NCI-H2227 treated with DMSO at 0.1 percent for 48 hours (cell line): ENCODE data around the gene VAT1L.
"Not testable (repeated sequence)": the region's sequence is repeated elsewhere in the genome, so short reads cannot be mapped to it uniquely, and the experiment has no call there.

Source experiments
- DNase-seq: peaks from one replicate; lab custom pipeline; 2025; lab: John Stamatoyannopoulos, UW

The VAT1L gene

DNA sequence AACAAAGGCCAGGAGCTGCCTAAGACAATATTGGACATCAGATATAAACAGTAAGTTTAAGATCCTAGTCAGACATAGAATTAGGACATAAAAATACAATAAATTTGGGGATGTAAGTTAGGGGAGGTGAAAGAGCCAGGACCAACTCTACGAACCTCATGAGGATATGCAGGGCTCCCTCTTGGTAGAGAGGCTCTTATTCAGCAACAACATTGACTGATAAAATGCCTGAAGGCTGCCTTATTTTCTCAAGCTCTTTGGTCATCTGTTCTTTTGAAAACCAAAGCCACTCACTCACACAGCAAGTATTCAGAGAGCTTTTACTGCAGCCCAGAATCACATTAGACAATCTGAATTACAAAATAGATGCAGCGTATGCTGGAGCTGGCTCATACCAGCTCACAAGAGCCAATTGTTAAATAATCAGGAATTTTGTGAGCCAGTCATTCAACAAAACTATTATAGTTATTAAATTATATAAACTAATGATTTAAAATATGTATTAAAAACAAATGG is 125.4 kb downstream of the VAT1L start:
- no peak for DNase-seq

DNA sequence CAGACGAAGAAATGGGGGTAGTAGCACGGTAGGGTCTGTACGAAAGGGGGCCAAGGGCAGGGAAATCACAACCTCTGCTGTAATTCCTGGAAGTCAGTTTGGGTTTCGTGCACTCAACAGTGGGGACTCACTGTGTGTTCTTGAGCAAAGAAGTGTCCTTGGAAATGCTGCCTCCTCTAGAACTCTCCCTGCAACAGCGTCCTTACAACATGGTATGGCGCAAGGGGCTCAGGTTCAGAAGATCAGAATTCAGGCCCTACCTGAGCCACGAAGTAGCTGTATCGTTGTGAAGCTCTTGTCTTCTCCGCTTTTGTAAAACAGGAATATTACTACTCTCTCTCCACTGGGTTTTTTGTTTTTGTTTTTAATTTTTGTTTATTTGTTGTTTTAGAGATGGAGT is 127.7 kb downstream of the VAT1L start:
- DNase-seq = no peak

DNA sequence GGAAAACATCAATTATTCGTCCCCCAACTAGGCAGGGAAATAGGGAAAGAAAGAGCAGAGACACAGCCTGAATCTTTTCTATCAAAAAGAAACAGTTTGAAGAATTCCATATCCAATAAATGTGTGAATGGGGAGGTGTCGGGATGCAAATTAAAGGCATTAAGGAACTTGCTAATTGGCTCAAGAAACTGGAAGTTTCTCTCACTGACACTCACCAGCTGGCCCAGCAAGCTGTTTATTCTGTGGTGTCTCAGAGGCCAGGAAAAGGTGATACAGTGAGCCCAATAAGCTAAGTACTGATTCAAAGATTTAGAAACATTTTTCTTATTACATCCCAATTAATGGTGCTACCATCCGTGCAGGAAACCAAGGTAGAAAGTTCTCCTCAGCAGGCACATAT is 129.6 kb downstream of the VAT1L start:
- no peak for DNase-seq

DNA sequence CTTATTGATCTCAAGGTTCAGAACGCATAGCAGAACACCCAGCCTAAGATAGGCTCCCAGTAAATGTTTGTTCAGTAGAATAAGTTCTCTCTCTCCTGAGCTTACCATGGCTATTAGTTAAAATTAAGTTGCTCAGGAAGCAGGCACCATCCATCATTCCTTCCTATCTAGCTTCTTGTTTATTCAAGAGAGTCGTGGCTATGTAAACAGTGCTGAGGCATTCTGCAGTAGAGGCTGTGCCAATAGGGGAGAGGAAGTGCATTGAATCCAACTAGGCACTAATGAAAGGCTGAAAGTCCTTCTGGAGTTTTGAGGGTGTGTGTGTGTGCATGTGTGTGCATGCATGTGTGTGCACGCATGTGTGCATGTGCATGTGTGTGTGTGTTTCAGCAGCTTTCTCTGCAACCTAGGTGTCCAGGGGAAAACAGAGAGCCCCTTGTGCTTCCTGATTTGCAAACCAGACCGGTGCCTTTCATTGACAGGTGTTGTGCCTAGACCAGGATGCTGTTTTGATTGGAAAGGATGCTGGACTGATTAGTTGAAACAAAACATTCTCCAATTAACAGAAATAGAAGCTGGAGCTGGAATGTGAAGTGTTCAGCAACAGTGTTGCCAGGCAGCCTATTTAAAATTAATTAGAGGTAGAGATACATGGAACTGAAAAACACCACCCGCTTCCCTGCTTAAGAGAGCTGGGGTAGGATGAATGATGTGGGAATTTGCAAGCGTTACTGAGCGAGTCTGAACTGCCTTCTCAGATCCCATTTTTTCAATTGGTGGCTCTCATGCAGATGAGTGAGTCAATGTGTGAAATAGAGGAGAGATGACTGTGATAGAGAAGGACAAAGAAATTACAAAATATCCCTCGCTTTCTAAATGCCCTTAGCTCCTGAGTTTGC is 130.7 kb downstream of the VAT1L start:
- DNase-seq = no peak

DNA sequence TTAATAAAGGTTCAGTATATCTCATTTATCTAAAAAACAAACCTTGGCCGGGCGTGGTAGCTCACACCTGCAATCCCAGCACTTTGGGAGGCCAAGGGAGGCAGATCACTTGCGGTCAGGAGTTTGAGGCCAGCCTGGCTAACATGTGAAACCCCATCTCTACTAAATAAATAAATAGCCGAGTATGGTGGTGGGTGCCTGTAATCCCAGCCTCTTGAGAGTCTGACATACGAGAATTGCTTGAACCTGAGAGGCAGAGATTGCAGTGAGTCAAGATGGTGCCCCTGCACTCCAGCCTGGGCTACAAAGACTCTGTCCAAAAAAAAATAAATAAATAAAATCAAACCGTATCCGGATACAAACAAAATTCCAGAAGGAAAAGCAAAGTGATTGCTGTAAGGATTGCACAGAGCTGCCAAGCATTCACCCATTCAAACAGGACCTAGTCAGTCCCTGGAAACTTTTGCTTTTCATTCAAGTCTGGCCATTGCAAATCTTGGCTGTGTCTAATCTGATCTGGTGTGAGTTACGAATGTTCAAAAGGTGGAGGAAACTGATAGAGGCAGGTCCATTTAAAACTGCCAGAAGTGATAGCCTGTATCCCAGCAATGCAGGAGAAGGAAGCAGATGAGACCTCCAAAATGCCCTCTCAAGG is 131.5 kb downstream of the VAT1L start:
- DNase-seq = no peak

DNA sequence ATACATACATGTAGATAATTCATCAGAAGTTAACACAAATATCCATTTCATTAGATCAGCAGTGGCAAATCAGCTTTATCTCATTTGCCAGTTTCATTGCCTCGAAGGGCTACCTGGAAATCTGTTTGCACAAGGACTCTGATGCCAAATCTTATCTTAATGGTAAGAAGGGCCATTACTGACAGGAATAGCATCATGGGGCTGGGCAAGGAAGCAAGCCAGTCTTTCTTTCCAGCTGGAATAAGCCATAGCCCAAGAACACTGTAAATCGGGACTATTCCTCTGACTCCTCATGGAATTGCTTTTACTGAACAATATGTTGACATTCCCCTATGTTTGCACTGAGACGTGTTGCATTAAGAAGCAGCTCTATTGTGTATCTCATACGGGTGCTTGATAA is 132.6 kb downstream of the VAT1L start:
- no peak for DNase-seq

DNA sequence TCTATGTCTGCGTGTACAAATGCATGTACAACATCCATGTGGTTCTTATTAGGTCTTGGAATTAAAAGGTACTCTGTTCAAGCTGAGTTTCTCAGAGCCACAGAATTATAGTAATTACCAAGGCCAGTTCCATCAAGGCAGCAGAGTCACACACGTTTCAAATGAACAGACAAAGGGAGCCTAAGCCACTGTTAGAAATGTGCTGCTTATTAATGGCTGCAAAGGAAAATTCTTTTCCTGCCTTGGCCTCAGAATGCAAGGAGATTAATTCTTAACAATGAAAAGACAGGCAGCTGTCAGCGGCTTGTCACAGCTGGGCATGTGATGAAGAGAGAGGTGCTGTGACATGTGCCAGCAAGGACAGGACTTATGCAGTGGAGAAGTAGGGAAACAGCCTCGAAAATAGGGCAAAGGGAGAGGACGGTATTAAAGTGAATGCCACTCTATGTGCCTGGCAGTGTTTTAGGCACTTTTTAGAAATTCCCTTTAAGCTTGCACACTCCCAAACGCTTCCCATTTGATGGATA is 133.9 kb downstream of the VAT1L start:
- no peak for DNase-seq

DNA sequence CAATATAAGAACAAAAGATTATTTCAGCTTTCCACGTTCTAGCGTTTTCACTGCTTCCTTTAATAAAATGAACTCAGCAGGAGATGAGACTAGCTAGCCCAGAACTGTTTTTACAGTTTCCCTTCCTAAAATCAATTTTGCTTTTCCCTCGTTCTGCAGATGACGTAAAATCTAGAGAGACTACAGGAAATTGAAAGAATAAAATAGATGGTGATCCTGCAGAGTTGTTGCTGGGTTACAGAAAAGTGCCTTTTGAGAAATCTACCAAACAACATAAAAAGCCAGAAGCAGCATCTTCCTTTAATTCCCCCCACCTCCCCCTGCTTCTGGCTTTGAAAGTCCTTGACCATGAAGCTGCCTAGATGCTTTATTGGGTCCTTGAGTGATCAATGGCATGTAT is 137.2 kb downstream of the VAT1L start:
- DNase-seq = no peak

DNA sequence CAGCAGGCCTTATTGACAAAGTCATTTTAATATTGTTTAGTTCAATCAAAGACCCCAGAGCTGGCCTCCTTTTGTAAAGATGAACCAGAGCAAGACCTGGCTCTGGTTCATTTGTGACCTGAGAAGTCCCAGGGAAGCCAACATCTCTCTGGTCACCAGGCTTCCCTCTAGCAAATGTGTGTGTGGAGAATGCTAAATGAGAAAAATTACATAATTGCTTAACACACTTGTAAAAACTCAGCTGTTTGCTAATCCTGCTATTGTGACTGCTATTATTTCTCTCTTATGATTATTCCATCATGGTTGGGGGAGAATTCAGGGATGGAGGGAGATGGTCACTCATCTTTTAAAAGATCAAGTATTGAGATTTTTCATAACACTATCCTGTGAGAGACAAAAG is 139.7 kb downstream of the VAT1L start:
- DNase-seq = no peak

DNA sequence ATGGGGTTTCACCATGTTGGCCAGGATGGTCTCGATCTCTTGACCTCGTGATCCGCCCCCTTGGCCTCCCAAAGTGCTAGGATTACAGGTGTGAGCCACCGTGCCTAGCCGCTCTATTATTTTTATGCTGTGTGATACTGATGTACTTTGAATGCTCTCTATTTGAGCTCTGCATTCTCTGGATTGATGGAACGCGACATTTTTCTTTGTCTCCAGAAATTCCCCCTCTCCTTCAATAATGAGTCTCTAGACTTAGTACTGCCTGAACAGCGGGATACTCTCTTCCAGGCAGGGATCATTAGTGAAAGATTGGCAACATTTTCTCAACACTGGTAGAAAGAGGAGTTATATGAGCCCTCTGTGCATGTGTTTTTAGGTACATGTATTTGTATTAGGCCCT is 140.6 kb downstream of the VAT1L start:
- DNase-seq = no peak

DNA sequence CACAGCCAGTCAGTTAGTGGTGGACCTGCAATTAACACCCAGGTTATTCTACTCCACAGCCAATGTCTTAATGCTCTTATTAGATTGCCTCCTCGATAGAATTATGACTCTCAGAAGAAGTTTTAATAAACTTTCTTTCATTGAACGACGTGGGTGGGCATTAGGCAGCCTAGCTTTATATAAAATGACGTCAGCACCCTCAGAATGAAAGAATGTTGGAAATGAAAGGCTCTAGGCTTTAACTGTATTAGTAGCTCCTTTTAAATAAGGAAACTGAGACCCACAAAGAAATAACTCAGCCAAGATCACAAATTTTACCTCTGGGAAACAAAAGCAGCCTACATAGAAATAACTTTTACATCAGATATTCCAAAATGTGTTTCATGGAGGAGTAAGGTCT is 142.7 kb downstream of the VAT1L start:
- no peak for DNase-seq

DNA sequence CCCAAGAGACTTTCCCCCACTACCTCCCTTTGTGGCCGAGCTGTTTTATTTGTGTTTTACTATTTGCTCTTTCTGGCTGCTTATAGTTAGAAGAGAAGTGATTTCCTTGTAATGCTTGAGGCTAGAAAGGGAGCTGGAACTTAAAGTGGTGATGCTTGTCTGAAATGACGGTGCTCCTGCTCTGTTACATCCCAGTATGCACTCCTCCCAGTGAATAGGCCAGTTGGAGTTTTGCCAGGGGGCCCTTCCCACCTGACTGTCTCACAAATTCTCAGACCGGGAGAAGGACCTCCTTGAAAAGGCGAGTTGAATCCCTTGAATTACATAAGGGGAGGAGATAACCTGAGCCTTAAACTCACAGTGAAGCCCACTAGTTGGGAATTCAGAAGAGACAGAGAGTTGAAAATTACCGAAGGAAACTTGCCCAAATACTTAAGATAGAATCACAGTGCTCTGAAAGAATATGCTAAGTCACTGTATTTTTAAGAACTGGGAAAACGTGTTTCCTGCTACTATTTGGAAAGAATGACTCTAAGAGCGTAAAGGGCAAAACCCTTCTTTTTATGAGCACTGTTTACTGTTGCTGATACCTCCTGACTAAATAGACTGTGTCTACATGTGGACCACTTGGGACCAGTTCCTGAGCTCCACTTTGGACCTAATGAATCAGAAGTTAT is 149.2 kb downstream of the VAT1L start:
- DNase-seq = no peak

DNA sequence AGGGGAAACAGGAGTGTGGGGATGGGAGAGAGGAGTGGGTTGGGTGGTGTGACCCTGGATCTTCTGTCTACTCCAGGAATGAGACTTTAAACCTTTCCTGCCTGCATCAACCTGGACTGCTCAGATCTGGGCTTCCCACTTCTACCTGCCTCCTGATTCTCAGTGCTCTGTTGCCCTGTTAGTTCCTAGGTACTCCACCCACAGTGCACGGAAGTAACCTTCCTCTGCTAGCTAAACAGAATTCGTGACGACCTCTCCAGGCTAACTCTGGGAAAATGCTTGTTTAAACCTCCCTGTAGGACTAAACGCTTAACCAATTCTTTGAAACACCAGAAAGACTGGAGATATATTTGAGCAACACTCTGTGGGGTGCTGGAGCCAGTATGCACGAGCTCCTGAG is 150.5 kb downstream of the VAT1L start:
- DNase-seq = no peak

DNA sequence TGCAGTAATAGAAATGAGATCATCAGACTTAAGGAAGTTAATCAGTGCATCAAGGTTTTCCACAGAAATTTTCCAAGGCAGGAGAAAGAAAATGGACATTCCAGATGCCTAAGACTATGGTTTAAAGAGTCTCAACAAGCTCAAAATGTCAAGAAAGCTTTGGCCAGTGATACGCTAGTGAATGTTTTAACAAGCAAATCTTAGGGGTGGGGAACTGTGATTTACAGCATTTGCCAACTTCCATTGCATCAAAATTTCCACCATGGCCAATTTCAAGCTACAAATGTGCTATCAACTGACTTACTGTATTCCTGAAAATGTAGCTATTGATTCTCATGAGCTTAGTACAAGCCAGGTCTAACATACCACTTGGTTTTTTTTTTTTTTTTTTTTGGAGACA is 151.6 kb downstream of the VAT1L start:
- DNase-seq = no peak

DNA sequence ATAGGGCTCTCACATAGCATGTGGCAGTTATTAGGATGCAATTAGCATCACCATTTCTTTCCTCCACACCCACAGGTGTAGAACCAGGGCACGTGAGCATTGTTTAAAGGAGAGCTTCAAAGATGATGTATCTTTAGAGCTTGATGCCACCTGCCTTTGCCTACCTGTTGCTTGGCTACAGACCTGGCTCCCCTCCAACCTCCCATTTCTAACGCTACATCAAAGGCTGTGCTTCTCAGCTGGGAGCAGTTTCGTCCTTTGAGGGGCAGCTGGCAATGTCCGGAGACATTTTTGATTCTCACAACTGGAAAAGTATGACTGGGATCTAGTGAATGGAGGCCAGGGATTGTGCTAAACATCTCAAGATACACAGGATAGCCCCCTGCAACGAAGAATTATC is 155.4 kb downstream of the VAT1L start:
- no peak for DNase-seq

DNA sequence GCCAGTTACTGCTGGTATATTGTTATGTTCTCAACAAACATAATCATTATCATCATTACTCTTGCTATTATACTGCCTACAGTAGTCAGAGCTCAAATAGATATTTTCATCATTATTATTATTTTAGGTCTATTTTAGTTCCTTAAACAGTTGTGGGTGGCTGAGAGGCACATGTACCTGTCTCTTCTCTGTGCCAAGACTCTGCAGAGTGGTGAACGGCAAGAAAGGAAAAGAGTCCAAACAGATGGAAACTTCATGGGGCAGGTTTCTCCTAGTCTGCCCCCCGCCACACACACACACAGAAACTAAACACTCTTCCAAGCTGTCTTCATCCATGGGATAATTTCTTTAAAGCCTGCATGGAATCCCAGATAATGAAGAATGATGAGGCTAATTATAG is 156.3 kb downstream of the VAT1L start:
- DNase-seq = peak; percentile 17

DNA sequence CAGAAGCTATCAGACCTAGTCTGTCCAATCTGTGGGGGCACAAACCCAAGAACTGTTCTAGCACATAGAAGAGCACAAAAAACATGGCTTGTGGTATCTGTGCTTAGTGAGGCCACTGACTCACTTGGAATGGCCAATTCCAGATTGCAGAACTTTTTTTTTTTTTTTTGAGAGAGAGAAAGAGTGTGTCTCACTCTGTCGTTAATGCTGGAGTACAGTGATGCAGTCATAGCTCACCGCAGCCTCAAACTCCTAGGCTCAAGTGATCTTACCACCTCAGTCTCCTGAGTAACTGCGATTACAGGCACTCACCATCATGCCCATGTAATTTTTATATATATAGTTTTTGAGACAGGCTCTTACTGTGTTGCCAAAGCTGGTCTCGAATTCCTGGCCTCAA is 156.8 kb downstream of the VAT1L start:
- no peak for DNase-seq

DNA sequence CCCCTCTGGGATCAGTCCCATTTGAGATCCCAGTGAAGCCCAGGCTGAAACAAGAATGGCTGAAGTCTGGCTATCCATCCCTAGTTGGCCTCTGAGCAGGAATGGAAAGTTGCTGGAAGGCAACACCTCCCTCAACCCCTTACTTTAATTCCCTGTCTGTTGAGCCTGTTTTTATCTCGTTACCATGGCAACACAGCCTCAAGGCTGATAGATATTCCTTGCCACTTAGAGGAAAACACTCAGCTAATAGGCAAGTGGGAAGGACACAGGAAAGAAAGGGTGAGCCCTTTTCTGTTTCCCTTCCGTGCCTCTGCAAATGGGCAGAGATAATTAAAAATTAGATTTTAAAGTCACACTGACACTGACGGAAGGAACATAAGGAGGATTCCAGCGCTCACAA is 158.5 kb downstream of the VAT1L start:
- peak; percentile 17 for DNase-seq

DNA sequence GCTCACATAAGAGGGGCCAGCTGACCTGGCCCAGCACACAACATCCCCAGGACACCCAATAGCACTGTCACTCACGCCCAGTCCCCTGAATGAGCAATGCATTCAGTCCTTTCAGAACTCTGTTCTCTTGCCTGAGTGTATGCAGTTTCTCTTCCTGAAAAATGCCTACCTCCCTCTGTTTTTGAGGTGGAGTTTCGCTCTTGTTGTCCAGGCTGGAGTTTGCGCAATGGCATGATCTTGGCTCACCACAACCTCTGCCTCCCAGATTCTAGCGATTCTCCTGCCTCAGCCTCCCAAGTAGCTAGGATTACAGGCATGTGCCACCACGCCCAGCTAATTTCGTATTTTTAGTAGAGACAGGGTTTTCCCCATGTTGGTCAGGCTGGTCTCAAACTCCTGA is 159.2 kb downstream of the VAT1L start:
- not testable (repeated sequence) for DNase-seq

DNA sequence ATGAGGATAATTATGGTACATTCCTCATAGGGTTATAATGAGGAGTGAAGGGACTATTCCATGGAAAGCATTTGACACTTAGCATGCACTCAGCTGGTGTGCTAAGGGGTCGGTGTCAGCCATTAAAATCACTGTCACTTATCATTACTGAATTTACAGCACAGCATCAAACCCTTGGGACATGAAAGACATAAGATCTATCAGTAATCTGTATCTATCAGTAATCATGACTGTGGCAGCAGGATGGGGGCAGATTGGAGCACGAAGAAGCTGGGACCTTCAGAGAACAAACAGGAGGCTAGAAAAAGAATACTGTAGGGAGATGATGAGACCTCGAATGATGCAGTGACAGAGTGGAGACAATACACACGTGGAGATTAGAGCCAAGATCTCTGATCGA is 160.5 kb downstream of the VAT1L start:
- no peak for DNase-seq

DNA sequence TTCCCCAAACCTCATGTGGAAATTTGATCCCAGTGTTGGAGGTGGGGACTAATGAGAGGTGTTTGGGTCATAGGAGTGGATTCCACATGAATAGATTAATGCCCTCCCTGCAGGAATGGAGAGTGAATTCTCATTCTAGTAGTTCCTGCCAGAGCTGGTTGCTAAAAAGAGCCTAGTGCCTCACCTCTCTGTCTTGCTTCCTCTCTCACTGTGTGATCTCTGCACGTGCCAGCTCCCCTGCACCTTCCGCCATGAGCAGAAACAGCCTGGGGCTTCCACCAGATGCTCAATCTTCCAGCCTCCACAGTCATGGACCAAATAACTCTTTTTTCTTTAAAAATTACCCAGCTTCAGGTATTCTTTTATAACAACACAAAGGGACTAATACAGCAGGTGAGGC is 161.1 kb downstream of the VAT1L start:
- DNase-seq = no peak

DNA sequence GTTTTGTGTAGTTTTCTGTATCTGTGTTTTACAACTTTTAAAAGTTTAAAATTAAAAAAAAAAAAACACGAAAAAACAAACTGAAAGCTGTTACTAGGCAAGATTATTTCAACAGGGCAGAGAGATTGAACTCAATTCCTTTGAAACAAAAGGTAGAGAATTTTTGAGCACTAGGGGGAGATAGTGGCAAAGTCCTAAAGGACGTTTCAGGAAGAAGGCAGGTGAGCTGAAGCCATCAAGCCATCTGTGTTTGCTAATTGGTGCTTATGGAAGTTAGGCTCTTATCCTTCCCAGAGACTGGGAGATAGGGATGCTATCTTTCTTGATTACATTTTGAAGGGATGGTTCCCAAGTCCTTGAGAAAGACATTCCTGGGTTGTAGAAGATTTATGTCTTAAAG is 163.4 kb downstream of the VAT1L start:
- no peak for DNase-seq

DNA sequence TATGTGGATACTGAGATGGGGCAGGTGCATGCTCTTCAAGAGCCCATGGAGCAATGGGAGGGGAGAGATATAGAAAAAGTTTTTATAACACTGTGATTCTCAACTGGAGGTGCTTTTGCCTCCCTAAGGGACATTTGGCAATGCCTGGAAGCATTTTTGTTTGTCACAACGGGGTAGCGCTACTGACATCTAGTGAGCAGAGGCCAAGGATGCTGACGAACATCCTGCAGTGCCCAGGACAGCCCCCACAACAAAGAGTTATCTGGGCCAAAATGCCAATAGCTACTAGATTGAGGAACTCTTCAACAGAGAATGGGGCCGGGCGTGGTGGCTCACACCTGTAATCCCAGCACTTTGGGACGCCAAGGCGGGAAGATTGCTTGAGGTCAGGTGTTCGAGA is 166.8 kb downstream of the VAT1L start:
- DNase-seq = no peak
